H1 (cell line): ENCODE measurements around the gene SAT2. TPM values are rescaled to one million over a fixed set of nuclear protein-coding genes. Genes with fewer than 3 reads are reported as not detected.

Experiments used
- BACH1 ChIP-seq: IDR thresholded peaks from 2 replicates; pipeline ENCODE4 v1.6.1; 2012; ENCODE audit warnings: low read length, improper control_type of control experiment
- CTBP2 ChIP-seq: IDR thresholded peaks from 2 replicates; pipeline ENCODE4 v1.7.0; 2011; ENCODE audit warnings: borderline replicate concordance, mild to moderate bottlenecking, moderate library complexity, mixed read lengths, low read length; ENCODE audit not compliant: insufficient read depth, insufficient read length
- EGR1 ChIP-seq: IDR thresholded peaks from 2 replicates; pipeline ENCODE4 v1.6.1; 2011; ENCODE audit warnings: low read depth, low read length, borderline replicate concordance
- GABPA ChIP-seq: IDR thresholded peaks from 2 replicates; pipeline ENCODE4 v1.6.1; 2011; ENCODE audit warnings: mild to moderate bottlenecking, low read length, moderate library complexity, borderline replicate concordance; ENCODE audit not compliant: insufficient read depth
- TAF1 ChIP-seq: IDR thresholded peaks from 2 replicates; pipeline ENCODE4 v1.6.1; 2011; ENCODE audit warnings: mild to moderate bottlenecking, low read depth, low read length
- polyA plus RNA-seq, 7 experiments: library from polyadenylated mRNA; depleted of rRNA in 3 of 7; stranded (reverse) in 5 of 7; unstranded in 2 of 7; fragments of >200 nt in 5 of 7; fragments of 200-250 nt in 2 of 7; gene quantifications; 1 replicate in 5 of 7; 2 replicates in 1 of 7; 4 replicates in 1 of 7; pipeline versions ENCODE4 v1.2.1 to v1.2.3, GENCODE V29; 2011 to 2013; ENCODE audit warnings: missing spikeins in 2 of 7, mixed read lengths in 2 of 7
- total RNA-seq: library from RNA; stranded (reverse); fragmentation: NEBNext Ultra II Directional; extraction: Animal tissue kit (Norgen Biotek cat#: 25700); gene quantifications from 2 replicates; pipeline ENCODE4 v1.2.1, GENCODE V29; 2021
- TF ChIP-seq, protein P1 (sequence below): fragments of 300-600 bp; sonication (generic); IDR thresholded peaks from 2 replicates; pipeline ENCODE4 v1.7.1; 2012; ENCODE audit warnings: low read length, moderate library complexity, mild to moderate bottlenecking, inconsistent platforms; ENCODE audit not compliant: insufficient replicate concordance
- TF ChIP-seq, protein P2 (sequence below): IDR thresholded peaks from 2 replicates; pipeline ENCODE4 v1.6.1; 2012; ENCODE audit warnings: inconsistent platforms

Gene SAT2
- total and polyA plus RNA-seq, 2 of the 8 experiments (the other 6 are each of a cell fraction or from before 2014, with no cell fraction given), result 36.4 to 72.3 TPM

DNA sequence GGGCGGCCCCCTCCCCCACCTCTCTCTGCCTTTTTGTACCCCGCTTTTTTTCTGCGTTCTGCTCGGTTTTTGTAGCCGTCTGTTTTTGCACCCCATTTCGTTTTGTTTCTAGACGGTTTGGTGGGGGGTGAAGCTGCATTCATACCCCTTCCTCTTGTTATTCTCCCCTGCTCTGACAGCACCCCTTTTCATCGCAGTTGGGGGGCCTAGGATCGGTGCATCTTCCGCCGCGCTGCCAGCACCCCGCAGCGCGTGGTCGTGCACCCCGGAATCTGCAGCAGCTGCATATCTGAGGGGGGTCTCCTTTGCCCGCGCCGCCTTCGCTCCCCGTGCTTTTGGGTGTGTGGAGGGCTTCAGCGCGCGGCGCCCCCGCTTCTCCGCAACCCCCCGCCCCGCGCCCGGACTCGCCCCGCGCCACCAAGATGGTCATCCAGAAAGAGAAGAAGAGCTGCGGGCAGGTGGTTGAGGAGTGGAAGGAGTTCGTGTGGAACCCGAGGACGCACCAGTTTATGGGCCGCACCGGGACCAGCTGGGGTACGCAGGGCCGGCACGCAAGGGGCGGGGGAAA, 23.6 kb upstream of the SAT2 start (continued):
- TF ChIP-seq, protein P1, sequence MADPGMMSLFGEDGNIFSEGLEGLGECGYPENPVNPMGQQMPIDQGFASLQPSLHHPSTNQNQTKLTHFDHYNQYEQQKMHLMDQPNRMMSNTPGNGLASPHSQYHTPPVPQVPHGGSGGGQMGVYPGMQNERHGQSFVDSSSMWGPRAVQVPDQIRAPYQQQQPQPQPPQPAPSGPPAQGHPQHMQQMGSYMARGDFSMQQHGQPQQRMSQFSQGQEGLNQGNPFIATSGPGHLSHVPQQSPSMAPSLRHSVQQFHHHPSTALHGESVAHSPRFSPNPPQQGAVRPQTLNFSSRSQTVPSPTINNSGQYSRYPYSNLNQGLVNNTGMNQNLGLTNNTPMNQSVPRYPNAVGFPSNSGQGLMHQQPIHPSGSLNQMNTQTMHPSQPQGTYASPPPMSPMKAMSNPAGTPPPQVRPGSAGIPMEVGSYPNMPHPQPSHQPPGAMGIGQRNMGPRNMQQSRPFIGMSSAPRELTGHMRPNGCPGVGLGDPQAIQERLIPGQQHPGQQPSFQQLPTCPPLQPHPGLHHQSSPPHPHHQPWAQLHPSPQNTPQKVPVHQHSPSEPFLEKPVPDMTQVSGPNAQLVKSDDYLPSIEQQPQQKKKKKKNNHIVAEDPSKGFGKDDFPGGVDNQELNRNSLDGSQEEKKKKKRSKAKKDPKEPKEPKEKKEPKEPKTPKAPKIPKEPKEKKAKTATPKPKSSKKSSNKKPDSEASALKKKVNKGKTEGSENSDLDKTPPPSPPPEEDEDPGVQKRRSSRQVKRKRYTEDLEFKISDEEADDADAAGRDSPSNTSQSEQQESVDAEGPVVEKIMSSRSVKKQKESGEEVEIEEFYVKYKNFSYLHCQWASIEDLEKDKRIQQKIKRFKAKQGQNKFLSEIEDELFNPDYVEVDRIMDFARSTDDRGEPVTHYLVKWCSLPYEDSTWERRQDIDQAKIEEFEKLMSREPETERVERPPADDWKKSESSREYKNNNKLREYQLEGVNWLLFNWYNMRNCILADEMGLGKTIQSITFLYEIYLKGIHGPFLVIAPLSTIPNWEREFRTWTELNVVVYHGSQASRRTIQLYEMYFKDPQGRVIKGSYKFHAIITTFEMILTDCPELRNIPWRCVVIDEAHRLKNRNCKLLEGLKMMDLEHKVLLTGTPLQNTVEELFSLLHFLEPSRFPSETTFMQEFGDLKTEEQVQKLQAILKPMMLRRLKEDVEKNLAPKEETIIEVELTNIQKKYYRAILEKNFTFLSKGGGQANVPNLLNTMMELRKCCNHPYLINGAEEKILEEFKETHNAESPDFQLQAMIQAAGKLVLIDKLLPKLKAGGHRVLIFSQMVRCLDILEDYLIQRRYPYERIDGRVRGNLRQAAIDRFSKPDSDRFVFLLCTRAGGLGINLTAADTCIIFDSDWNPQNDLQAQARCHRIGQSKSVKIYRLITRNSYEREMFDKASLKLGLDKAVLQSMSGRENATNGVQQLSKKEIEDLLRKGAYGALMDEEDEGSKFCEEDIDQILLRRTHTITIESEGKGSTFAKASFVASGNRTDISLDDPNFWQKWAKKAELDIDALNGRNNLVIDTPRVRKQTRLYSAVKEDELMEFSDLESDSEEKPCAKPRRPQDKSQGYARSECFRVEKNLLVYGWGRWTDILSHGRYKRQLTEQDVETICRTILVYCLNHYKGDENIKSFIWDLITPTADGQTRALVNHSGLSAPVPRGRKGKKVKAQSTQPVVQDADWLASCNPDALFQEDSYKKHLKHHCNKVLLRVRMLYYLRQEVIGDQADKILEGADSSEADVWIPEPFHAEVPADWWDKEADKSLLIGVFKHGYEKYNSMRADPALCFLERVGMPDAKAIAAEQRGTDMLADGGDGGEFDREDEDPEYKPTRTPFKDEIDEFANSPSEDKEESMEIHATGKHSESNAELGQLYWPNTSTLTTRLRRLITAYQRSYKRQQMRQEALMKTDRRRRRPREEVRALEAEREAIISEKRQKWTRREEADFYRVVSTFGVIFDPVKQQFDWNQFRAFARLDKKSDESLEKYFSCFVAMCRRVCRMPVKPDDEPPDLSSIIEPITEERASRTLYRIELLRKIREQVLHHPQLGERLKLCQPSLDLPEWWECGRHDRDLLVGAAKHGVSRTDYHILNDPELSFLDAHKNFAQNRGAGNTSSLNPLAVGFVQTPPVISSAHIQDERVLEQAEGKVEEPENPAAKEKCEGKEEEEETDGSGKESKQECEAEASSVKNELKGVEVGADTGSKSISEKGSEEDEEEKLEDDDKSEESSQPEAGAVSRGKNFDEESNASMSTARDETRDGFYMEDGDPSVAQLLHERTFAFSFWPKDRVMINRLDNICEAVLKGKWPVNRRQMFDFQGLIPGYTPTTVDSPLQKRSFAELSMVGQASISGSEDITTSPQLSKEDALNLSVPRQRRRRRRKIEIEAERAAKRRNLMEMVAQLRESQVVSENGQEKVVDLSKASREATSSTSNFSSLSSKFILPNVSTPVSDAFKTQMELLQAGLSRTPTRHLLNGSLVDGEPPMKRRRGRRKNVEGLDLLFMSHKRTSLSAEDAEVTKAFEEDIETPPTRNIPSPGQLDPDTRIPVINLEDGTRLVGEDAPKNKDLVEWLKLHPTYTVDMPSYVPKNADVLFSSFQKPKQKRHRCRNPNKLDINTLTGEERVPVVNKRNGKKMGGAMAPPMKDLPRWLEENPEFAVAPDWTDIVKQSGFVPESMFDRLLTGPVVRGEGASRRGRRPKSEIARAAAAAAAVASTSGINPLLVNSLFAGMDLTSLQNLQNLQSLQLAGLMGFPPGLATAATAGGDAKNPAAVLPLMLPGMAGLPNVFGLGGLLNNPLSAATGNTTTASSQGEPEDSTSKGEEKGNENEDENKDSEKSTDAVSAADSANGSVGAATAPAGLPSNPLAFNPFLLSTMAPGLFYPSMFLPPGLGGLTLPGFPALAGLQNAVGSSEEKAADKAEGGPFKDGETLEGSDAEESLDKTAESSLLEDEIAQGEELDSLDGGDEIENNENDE, result peak; percentile 72
- TF ChIP-seq TAF1 (no peak; the same call in 1 of the 2 replicates), CTBP2 (no peak), BACH1 (no peak), GABPA (no peak), EGR1 (no peak)
- TF ChIP-seq, protein P2, sequence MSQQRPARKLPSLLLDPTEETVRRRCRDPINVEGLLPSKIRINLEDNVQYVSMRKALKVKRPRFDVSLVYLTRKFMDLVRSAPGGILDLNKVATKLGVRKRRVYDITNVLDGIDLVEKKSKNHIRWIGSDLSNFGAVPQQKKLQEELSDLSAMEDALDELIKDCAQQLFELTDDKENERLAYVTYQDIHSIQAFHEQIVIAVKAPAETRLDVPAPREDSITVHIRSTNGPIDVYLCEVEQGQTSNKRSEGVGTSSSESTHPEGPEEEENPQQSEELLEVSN, result 0 out of 2 replicates have a peak, but pooled peaks have one; percentile 12
